Thyroid gland (tissue), 4 donors: ENCODE results near the gene DBT.

Experiments used
- POLR2A ChIP-seq, 2 donors: fragments of 450-650 bp; IDR thresholded peaks; one replicate each; pipeline ENCODE4 v1.6.1; 2017; ENCODE audit warnings: antibody characterized with exemption in 2 of 2, mild to moderate bottlenecking in 2 of 2, moderate library complexity in 1 of 2
- TF ChIP-seq, protein P1 (sequence below), 6 experiments: fragments of 200-600 bp in 3 of 6; fragments of 450-650 bp in 3 of 6; sonication (generic) in 3 of 6; IDR thresholded peaks; one replicate each; pipeline ENCODE4 v1.5.1; 2016 to 2019; ENCODE audit warnings: antibody characterized with exemption in 6 of 6, mild to moderate bottlenecking in 2 of 6, inconsistent platforms in 1 of 6, moderate library complexity in 1 of 6

DNA sequence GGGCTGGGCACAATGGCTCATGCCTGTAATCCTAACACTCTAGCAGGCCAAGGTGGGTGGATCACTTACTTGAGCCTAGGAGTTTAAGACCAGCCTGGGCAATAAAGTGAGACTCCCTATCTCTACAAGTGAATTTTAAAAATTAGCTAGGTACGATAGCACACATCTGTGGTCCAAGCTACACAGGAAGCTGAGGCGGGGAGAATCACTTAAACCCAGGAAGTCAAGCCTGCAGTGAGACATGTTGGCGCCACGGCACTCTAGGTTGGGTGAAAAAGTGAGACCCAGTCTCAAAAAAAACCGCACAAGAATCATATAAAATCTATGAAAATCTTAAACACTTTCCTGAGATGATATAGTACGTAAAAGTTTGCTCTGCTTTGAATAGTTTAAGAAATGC is 30.2 kb downstream of the DBT start:
- TF ChIP-seq, protein P1, sequence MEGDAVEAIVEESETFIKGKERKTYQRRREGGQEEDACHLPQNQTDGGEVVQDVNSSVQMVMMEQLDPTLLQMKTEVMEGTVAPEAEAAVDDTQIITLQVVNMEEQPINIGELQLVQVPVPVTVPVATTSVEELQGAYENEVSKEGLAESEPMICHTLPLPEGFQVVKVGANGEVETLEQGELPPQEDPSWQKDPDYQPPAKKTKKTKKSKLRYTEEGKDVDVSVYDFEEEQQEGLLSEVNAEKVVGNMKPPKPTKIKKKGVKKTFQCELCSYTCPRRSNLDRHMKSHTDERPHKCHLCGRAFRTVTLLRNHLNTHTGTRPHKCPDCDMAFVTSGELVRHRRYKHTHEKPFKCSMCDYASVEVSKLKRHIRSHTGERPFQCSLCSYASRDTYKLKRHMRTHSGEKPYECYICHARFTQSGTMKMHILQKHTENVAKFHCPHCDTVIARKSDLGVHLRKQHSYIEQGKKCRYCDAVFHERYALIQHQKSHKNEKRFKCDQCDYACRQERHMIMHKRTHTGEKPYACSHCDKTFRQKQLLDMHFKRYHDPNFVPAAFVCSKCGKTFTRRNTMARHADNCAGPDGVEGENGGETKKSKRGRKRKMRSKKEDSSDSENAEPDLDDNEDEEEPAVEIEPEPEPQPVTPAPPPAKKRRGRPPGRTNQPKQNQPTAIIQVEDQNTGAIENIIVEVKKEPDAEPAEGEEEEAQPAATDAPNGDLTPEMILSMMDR (IDR thresholded peaks at IDR 0.05) = no peak
- no peak for TF ChIP-seq POLR2A (IDR thresholded peaks at IDR 0.05)
